HEK293 (cell line): ENCODE measurements around the gene MMD.
"Not testable (repeated sequence)": the region's sequence is repeated elsewhere in the genome, so short reads cannot be mapped to it uniquely, and the experiment has no call there.

Experiments used
- CTCF ChIP-seq: fragments of 450-650 bp; formaldehyde crosslinking; IDR thresholded peaks from 2 replicates; pipeline ENCODE4 v1.5.1; 2016; ENCODE audit warnings: missing biosample characterization, missing genetic modification characterization
- MYNN ChIP-seq: fragments of 450-650 bp; formaldehyde crosslinking; IDR thresholded peaks from 2 replicates; pipeline ENCODE4 v1.5.1; 2016; ENCODE audit warnings: missing biosample characterization, missing genetic modification characterization, borderline replicate concordance
- SP7 ChIP-seq: fragments of 450-650 bp; formaldehyde crosslinking; IDR thresholded peaks from 2 replicates; pipeline ENCODE4 v1.5.1; 2016; ENCODE audit warnings: missing biosample characterization, missing genetic modification characterization
- TCF7L2 ChIP-seq: IDR thresholded peaks from 2 replicates; pipeline ENCODE4 v1.6.1; 2011; ENCODE audit warnings: low read depth, mild to moderate bottlenecking, inconsistent platforms, low read length, moderate library complexity, borderline replicate concordance
- TRIM28 ChIP-seq: IDR thresholded peaks from 2 replicates; pipeline ENCODE4 v1.6.1; 2011; ENCODE audit warnings: low read length, control low read depth, borderline replicate concordance
- ZBTB7A ChIP-seq: fragments of 450-650 bp; formaldehyde crosslinking; IDR thresholded peaks from 2 replicates; pipeline ENCODE4 v1.5.1; 2016; ENCODE audit warnings: low read depth, missing biosample characterization, missing genetic modification characterization
- ZNF121 ChIP-seq: fragments of 450-650 bp; formaldehyde crosslinking; IDR thresholded peaks from 2 replicates; pipeline ENCODE4 v1.5.1; 2016; ENCODE audit warnings: missing biosample characterization, missing genetic modification characterization
- ZNF670 ChIP-seq: fragments of 450-650 bp; formaldehyde crosslinking; IDR thresholded peaks from 2 replicates; pipeline ENCODE4 v1.5.1; 2016; ENCODE audit warnings: missing biosample characterization, missing genetic modification characterization, low read depth
- ZNF677 ChIP-seq: fragments of 450-650 bp; IDR thresholded peaks from 2 replicates; pipeline ENCODE4 v1.5.0; 2018; ENCODE audit warnings: missing biosample characterization, mild to moderate bottlenecking, missing genetic modification characterization, moderate library complexity
- ZNF768 ChIP-seq: fragments of 450-650 bp; formaldehyde crosslinking; IDR thresholded peaks from 2 replicates; pipeline ENCODE4 v1.5.1; 2018; ENCODE audit warnings: missing biosample characterization, mild to moderate bottlenecking, missing genetic modification characterization
- ZSCAN23 ChIP-seq: fragments of 450-650 bp; formaldehyde crosslinking; IDR thresholded peaks from 2 replicates; pipeline ENCODE4 v1.5.1; 2016; ENCODE audit warnings: missing biosample characterization, missing genetic modification characterization
- ZSCAN30 ChIP-seq: fragments of 450-650 bp; IDR thresholded peaks from 2 replicates; pipeline ENCODE4 v1.5.1; 2018; ENCODE audit warnings: missing biosample characterization, mild to moderate bottlenecking, missing genetic modification characterization, moderate library complexity

DNA sequence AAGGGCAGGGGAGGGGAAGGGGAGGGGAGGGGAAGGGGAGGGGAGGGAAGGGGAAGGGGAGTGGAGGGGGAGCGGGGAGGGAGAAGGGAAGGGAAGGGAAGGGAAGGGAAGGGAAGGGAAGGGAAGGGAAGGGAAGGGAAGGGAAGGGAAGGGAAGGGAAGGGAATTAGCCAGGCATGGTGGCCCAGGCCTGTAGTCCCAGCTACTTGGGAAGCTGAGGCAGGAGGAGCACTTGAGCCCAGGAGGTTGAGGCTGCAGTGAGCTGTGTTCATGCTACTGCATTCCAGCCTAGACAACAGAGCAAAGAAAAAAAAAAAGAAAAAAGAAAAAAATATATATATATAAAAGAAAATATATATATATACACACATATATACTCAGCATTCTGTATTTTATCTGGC, 10.3 kb upstream of the MMD start:
- not testable (repeated sequence) for TF ChIP-seq ZSCAN30; ZNF677; CTCF (tag by site-specific recombination); ZNF121; MYNN (tag by site-specific recombination); SP7 (tag by site-specific recombination); TCF7L2; ZNF670 (tag by site-specific recombination); ZBTB7A (tag by site-specific recombination); ZNF768 (tag by site-specific recombination); TRIM28; ZSCAN23 (tag by site-specific recombination)
